ENCODE data around the gene TPTE. TPM values are rescaled to one million over a fixed set of nuclear protein-coding genes. Genes with fewer than 3 reads are reported as not detected.
"Not testable (repeated sequence)": the region's sequence is repeated elsewhere in the genome, so short reads cannot be mapped to it uniquely, and the experiment has no call there.

Gene TPTE
- total and polyA plus RNA-seq, 2 donors (not counting 3 experiments of a cell fraction or from before 2014, with no cell fraction given): not detected

DNA sequence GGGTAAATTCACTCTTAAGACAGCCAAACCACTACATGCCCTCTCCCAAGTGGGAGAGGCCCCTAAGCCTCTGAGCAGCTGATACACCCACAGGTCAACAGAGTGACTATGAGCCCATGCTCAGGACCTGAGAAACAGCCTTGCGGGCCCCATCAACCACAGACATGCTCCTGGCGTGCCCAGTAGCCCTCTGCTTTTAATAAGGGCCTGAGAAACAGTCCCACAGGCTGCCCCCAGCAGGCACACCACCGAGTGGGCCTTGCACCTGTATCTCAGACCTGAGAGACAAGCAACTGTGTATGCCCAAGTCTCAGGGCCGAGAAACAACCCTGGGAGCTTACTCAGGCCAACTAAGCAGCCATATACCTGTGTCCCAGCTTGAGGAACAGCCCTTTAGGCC is 26.5 kb downstream of the TPTE start:
- FAIRE-seq; H3K9me1 ChIP-seq (replicated peaks; ENCODE audit: control insufficient read depth, extremely low read depth, insufficient read depth, low read length); POLR2A ChIA-PET; H3K4me3 ChIP-seq (replicated peaks in 1 of 3; ENCODE audit: insufficient read depth in 1 of 3, low read depth in 1 of 3, low read length in 3 of 3); CTCF ChIA-PET; H3K79me2 ChIP-seq (ENCODE audit: control insufficient read depth, insufficient read depth, low read length); H3K9me3 ChIP-seq (replicated peaks; ENCODE audit: control insufficient read depth, insufficient read depth, low read length); intact Hi-C loops (cut with micrococcal nuclease); H3K27ac ChIP-seq (ENCODE audit: insufficient read depth, low read depth, low read length); H3K4me2 ChIP-seq (ENCODE audit: insufficient read depth, low read length); H3K36me3 ChIP-seq (ENCODE audit: control insufficient read depth in 2 of 2, extremely low read depth in 1 of 2, insufficient read depth in 2 of 2, low read length in 2 of 2); H3K9ac ChIP-seq (replicated peaks; ENCODE audit: extremely low read depth, insufficient read depth, low read length); DNase-seq (ENCODE audit: low read depth, low spot score); H3K27me3 ChIP-seq (ENCODE audit: control insufficient read depth in 2 of 2, insufficient read depth in 2 of 2, low read length in 2 of 2); H4K20me1 ChIP-seq (replicated peaks; ENCODE audit: control insufficient read depth, extremely low read depth, insufficient read depth, low read length); dilution Hi-C loops (cut with MboI; ENCODE audit: extremely low pct_ligation_motif_present, low sequenced_read_pairs); H2AFZ ChIP-seq (ENCODE audit: low read depth, low read length); H3K4me1 ChIP-seq (ENCODE audit: control insufficient read depth, extremely low read depth, insufficient read depth, low read length); BruUV-seq (replicated peaks): not testable (repeated sequence)

DNA sequence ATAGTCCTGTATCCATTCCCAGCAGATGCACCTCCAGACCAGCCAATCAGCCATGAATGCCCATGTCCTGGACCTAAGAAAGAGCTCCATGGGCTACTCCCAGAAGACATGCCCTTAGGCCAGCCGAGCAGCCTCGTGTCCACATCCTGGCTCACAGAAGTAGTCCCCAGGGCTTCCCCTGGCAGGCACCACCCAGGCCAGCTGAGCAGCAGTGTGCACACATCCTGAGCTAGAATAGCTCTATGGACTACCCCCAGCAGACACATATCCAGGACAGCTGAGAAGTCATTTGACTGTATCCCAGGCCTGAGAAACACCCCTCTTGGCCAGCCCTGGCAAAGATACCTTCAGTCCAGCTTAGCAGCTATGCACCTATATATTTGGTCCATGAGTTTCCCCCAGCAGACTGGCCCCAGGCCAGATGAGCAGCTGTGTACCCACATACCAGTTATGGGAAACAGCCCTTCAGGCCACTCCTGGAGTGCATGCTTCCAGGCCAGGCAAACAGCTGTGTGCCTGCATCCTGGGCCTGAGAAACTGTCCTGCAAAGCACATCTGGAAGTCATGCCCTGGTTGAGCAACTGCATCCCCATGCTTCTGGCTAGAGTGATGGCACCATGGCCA is 27.1 kb downstream of the TPTE start:
- dilution Hi-C loops (cut with MboI; ENCODE audit: extremely low pct_ligation_motif_present, low sequenced_read_pairs); H3K27ac ChIP-seq (ENCODE audit: insufficient read depth, low read depth, low read length); H3K9me3 ChIP-seq (replicated peaks; ENCODE audit: control insufficient read depth, insufficient read depth, low read length); H3K4me2 ChIP-seq (ENCODE audit: insufficient read depth, low read length); BruUV-seq (replicated peaks); H2AFZ ChIP-seq (ENCODE audit: low read depth, low read length); H3K27me3 ChIP-seq (ENCODE audit: control insufficient read depth in 2 of 2, insufficient read depth in 2 of 2, low read length in 2 of 2); H4K20me1 ChIP-seq (replicated peaks; ENCODE audit: control insufficient read depth, extremely low read depth, insufficient read depth, low read length); CTCF ChIA-PET; H3K4me3 ChIP-seq (replicated peaks in 1 of 3; ENCODE audit: insufficient read depth in 1 of 3, low read depth in 1 of 3, low read length in 3 of 3); H3K9me1 ChIP-seq (replicated peaks; ENCODE audit: control insufficient read depth, extremely low read depth, insufficient read depth, low read length); DNase-seq (ENCODE audit: low read depth, low spot score); H3K9ac ChIP-seq (replicated peaks; ENCODE audit: extremely low read depth, insufficient read depth, low read length); POLR2A ChIA-PET; H3K79me2 ChIP-seq (ENCODE audit: control insufficient read depth, insufficient read depth, low read length); H3K36me3 ChIP-seq (ENCODE audit: control insufficient read depth in 2 of 2, extremely low read depth in 1 of 2, insufficient read depth in 2 of 2, low read length in 2 of 2); FAIRE-seq; intact Hi-C loops (cut with micrococcal nuclease); H3K4me1 ChIP-seq (ENCODE audit: control insufficient read depth, extremely low read depth, insufficient read depth, low read length): not testable (repeated sequence)

DNA sequence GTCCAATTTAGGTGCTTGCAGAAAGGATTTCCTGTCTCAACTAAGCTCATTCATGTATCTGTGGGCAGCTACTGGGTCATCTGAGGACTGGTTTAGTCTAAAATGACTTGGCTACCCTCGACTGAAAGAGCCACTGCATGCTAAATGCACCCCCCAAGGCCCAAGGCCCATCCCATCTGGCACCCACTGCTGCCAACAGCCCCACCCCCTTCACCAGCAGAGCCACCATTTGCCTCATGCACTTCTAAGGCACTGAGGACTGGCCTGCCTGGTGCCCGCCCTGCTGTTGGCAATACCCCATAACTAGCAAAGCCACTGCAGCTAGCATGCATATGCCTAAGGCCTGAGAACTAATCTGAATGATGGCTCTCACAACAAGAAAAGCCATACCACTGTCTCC is 49.4 kb downstream of the TPTE start:
- POLR2A ChIA-PET; BruUV-seq (replicated peaks): not testable (repeated sequence)

GRCh38 chr21:10574531-10575310 is 53.3 kb downstream of the TPTE start:
- CTCF ChIA-PET; H2AFZ ChIP-seq (ENCODE audit: low read depth, low read length); DNase-seq (ENCODE audit: low read depth, low spot score); H3K4me2 ChIP-seq (ENCODE audit: insufficient read depth, low read length); H3K4me1 ChIP-seq (ENCODE audit: control insufficient read depth, extremely low read depth, insufficient read depth, low read length); H3K4me3 ChIP-seq (replicated peaks in 1 of 3; ENCODE audit: insufficient read depth in 1 of 3, low read depth in 1 of 3, low read length in 3 of 3); intact Hi-C loops (cut with micrococcal nuclease); H3K9ac ChIP-seq (replicated peaks; ENCODE audit: extremely low read depth, insufficient read depth, low read length); H3K27ac ChIP-seq (ENCODE audit: insufficient read depth, low read depth, low read length); FAIRE-seq; H3K36me3 ChIP-seq (ENCODE audit: control insufficient read depth in 2 of 2, extremely low read depth in 1 of 2, insufficient read depth in 2 of 2, low read length in 2 of 2); H3K27me3 ChIP-seq (ENCODE audit: control insufficient read depth in 2 of 2, insufficient read depth in 2 of 2, low read length in 2 of 2); BruUV-seq (replicated peaks); POLR2A ChIA-PET; H3K9me1 ChIP-seq (replicated peaks; ENCODE audit: control insufficient read depth, extremely low read depth, insufficient read depth, low read length); dilution Hi-C loops (cut with MboI; ENCODE audit: extremely low pct_ligation_motif_present, low sequenced_read_pairs); H3K79me2 ChIP-seq (ENCODE audit: control insufficient read depth, insufficient read depth, low read length); H4K20me1 ChIP-seq (replicated peaks; ENCODE audit: control insufficient read depth, extremely low read depth, insufficient read depth, low read length): not testable (repeated sequence)
- H3K9me3 ChIP-seq (replicated peaks; ENCODE audit: control insufficient read depth, insufficient read depth, low read length): peaks cover 21% of the 10 kb centered on the region

More for the DNA sequence above, 49.4 kb downstream of the TPTE start:
- CTCF ChIA-PET; H3K27ac ChIP-seq (ENCODE audit: insufficient read depth, low read depth, low read length); DNase-seq (ENCODE audit: low read depth, low spot score); H3K4me3 ChIP-seq (replicated peaks in 1 of 3; ENCODE audit: insufficient read depth in 1 of 3, low read depth in 1 of 3, low read length in 3 of 3); H3K27me3 ChIP-seq (ENCODE audit: control insufficient read depth in 2 of 2, insufficient read depth in 2 of 2, low read length in 2 of 2); FAIRE-seq; H4K20me1 ChIP-seq (replicated peaks; ENCODE audit: control insufficient read depth, extremely low read depth, insufficient read depth, low read length); intact Hi-C loops (cut with micrococcal nuclease); H3K4me1 ChIP-seq (ENCODE audit: control insufficient read depth, extremely low read depth, insufficient read depth, low read length); H2AFZ ChIP-seq (ENCODE audit: low read depth, low read length); H3K9ac ChIP-seq (replicated peaks; ENCODE audit: extremely low read depth, insufficient read depth, low read length); dilution Hi-C loops (cut with MboI; ENCODE audit: extremely low pct_ligation_motif_present, low sequenced_read_pairs); H3K4me2 ChIP-seq (ENCODE audit: insufficient read depth, low read length); H3K79me2 ChIP-seq (ENCODE audit: control insufficient read depth, insufficient read depth, low read length); H3K9me1 ChIP-seq (replicated peaks; ENCODE audit: control insufficient read depth, extremely low read depth, insufficient read depth, low read length); H3K36me3 ChIP-seq (ENCODE audit: control insufficient read depth in 2 of 2, extremely low read depth in 1 of 2, insufficient read depth in 2 of 2, low read length in 2 of 2): not testable (repeated sequence)
- H3K9me3 ChIP-seq (replicated peaks; ENCODE audit: control insufficient read depth, insufficient read depth, low read length): peaks cover 19% of the 10 kb centered on the region

Data from endothelial cell of umbilical vein (primary cell).